Measurements from ENCODE around the gene GLRX2. TPM values are rescaled to one million over a fixed set of nuclear protein-coding genes. Genes with fewer than 3 reads are reported as not detected.

The GLRX2 gene
- total and polyA plus RNA-seq, 12 donors: 3.0 to 59.8 (median 25.0) TPM

DNA sequence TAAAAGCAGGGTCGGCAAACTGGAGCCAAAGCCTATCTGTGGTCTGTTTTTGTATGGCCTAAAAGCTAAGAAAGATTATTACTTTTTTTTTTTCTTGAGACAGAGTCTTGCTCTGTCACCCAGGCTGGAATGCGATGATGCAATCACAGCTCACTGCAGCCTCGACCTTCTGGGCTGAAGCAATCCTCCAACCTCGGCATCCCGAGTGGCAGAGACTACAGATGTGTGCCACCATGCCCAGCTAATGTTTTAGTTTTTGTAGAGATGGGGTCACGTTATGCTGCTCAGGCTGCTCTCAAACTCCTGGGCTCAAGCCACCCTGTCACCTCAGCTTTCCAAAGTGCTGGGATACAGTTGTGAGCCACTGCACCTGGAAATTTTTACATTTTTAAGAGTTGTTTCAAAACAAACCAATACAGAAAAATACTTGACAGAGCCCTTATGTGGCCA, 6.5 kb upstream of the GLRX2 start:
- peak; percentile 76 to 94 (median 92) for DNase-seq
- Histone ChIP-seq H3K27ac (peak overlapping the region; percentile 28 to 88 (median 69)), H3K9me3 (replicated peaks in 1 of 3) (no peaks in the 10 kb centered on the region), H3K36me3 (replicated peaks in 1 of 2) (no peaks in the 10 kb centered on the region), H3K4me1 (replicated peaks in 1 of 2) (peaks cover 12 to 27% of the 10 kb centered on the region in 2 donors), H3K27me3 (no peaks in the 10 kb centered on the region), H3K4me3 (no peak overlapping the region)
- TF ChIP-seq, protein P1, sequence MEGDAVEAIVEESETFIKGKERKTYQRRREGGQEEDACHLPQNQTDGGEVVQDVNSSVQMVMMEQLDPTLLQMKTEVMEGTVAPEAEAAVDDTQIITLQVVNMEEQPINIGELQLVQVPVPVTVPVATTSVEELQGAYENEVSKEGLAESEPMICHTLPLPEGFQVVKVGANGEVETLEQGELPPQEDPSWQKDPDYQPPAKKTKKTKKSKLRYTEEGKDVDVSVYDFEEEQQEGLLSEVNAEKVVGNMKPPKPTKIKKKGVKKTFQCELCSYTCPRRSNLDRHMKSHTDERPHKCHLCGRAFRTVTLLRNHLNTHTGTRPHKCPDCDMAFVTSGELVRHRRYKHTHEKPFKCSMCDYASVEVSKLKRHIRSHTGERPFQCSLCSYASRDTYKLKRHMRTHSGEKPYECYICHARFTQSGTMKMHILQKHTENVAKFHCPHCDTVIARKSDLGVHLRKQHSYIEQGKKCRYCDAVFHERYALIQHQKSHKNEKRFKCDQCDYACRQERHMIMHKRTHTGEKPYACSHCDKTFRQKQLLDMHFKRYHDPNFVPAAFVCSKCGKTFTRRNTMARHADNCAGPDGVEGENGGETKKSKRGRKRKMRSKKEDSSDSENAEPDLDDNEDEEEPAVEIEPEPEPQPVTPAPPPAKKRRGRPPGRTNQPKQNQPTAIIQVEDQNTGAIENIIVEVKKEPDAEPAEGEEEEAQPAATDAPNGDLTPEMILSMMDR (IDR thresholded peaks at IDR 0.05): no peak
- TF ChIP-seq POLR2A (IDR thresholded peaks at IDR 0.05): peak in 1 of 2 donors; percentile 69
- intact Hi-C loops (cut with DNase I): loop anchor here in 1 of 2 donors (10.0 kb wide), 1 partner anchor 47 kb away; no protein-coding TSS in a partner anchor
- WGBS, 4 donors: 15 to 24% (median 19%) methylated on average over 6 of the region's 6 CpGs

- no peaks in the 10 kb centered on the region for H3K27me3 ChIP-seq
- TF ChIP-seq, protein P1 (IDR thresholded peaks at IDR 0.05): no peak
- TF ChIP-seq POLR2A (IDR thresholded peaks at IDR 0.05): no peak
- H3K4me3 ChIP-seq: no peak overlapping the region
- peaks cover 12 to 23% of the 10 kb centered on the region in 2 donors for H3K4me1 ChIP-seq (replicated peaks in 1 of 2)
- peak overlapping the region in 3 of 5 donors; percentile 69 to 88 (median 84) for H3K27ac ChIP-seq
- intact Hi-C loops (cut with DNase I): loop anchor here in 1 of 2 donors (10.0 kb wide), 1 partner anchor 46 kb away; no protein-coding TSS in a partner anchor
- no peaks in the 10 kb centered on the region for H3K9me3 ChIP-seq (replicated peaks in 1 of 3)
- no peaks in the 10 kb centered on the region for H3K36me3 ChIP-seq (replicated peaks in 1 of 2)
- no peak for DNase-seq
- WGBS, 4 donors: 82 to 90% (median 84%) methylated on average over 3 of the region's 3 CpGs
Observed at GRCh38 chr1:193110864-193111263, 5.7 kb upstream of the GLRX2 start.

DNA sequence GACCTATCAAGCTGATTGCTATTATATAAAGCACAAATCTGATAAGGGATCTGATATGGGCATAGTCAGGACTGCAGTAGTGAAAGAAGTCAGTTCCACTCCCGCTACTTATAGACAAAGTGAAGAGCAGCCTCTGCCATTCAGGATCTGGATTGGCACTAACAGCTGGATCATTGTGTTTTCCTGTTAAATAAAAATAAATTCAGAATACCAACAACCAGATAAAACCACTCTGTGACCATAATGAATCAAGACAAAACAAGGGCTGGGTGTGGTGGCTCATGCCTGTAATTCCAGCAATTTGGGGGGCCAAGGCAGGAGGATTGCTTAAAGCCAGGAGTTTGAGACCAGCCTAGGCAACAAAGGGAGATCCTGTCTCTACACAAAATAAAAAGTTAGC, 5.0 kb upstream of the GLRX2 start:
- no peaks in the 10 kb centered on the region for H3K27me3 ChIP-seq
- H3K4me1 ChIP-seq (replicated peaks in 1 of 2): peaks cover 12 to 19% of the 10 kb centered on the region in 2 donors
- H3K36me3 ChIP-seq (replicated peaks in 1 of 2): no peaks in the 10 kb centered on the region
- H3K9me3 ChIP-seq (replicated peaks in 1 of 3): no peaks in the 10 kb centered on the region
- TF ChIP-seq POLR2A (IDR thresholded peaks at IDR 0.05): no peak
- TF ChIP-seq, protein P1 (IDR thresholded peaks at IDR 0.05): no peak
- peak overlapping the region in 1 of 5 donors; percentile 88 for H3K27ac ChIP-seq
- DNase-seq: no peak
- 91 to 100% (median 97%) methylated on average over 1 of the region's 1 CpG for WGBS, 4 donors
- intact Hi-C loops (cut with DNase I): loop anchor here in 1 of 2 donors (10.0 kb wide), 1 partner anchor 45 kb away; no protein-coding TSS in a partner anchor
- no peak overlapping the region for H3K4me3 ChIP-seq

- intact Hi-C loops (cut with DNase I): loop anchor here in 1 of 2 donors (10.0 kb wide), 1 partner anchor 45 kb away; no protein-coding TSS in a partner anchor
- 80 to 94% (median 91%) methylated on average over 1 of the region's 1 CpG for WGBS, 4 donors
Observed at GRCh38 chr1:193109619-193110018, 4.4 kb upstream of the GLRX2 start.

More at GRCh38 chr1:193109619-193110018, 4.4 kb upstream of the GLRX2 start:
- H3K4me3 ChIP-seq: no peak overlapping the region
- TF ChIP-seq POLR2A (IDR thresholded peaks at IDR 0.05): no peak
- TF ChIP-seq, protein P1 (IDR thresholded peaks at IDR 0.05): no peak
- no peak overlapping the region for H3K27ac ChIP-seq
- peaks cover 12 to 19% of the 10 kb centered on the region in 2 donors for H3K4me1 ChIP-seq (replicated peaks in 1 of 2)
- DNase-seq: no peak
- no peaks in the 10 kb centered on the region for H3K27me3 ChIP-seq
- no peaks in the 10 kb centered on the region for H3K36me3 ChIP-seq (replicated peaks in 1 of 2)
- no peaks in the 10 kb centered on the region for H3K9me3 ChIP-seq (replicated peaks in 1 of 3)
